ENCODE measurements around the gene NTMT2.

The NTMT2 gene

DNA sequence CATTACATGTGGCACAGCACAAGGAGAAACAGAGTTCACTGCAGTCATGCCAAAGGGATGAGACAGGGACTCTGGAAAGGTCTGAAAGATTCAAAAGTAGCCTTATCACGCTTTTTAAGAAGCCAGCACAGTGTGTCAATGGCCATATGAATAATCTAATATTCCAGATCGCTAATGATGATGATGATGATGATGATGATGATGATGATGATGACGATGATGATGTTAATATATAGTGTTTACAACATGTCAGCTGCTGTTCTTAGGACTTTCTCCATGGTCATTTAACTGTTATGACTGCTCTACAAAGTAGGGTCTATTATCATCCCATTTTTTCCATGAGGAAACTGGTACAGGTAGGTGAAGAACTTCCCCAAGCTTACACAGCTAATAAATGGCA is 64.4 kb downstream of the NTMT2 start:
- DNase-seq (ENCODE audit: low read depth): no peak

GRCh38 chr1:170213596-170213995 is 67.8 kb downstream of the NTMT2 start:
- no peak for DNase-seq (ENCODE audit: low read depth)

- DNase-seq (ENCODE audit: low read depth): no peak
Measured at GRCh38 chr1:170214117-170215032, 68.6 kb downstream of the NTMT2 start.

GRCh38 chr1:170215072-170215885 is 69.5 kb downstream of the NTMT2 start:
- no peak for DNase-seq (ENCODE audit: low read depth)

DNA sequence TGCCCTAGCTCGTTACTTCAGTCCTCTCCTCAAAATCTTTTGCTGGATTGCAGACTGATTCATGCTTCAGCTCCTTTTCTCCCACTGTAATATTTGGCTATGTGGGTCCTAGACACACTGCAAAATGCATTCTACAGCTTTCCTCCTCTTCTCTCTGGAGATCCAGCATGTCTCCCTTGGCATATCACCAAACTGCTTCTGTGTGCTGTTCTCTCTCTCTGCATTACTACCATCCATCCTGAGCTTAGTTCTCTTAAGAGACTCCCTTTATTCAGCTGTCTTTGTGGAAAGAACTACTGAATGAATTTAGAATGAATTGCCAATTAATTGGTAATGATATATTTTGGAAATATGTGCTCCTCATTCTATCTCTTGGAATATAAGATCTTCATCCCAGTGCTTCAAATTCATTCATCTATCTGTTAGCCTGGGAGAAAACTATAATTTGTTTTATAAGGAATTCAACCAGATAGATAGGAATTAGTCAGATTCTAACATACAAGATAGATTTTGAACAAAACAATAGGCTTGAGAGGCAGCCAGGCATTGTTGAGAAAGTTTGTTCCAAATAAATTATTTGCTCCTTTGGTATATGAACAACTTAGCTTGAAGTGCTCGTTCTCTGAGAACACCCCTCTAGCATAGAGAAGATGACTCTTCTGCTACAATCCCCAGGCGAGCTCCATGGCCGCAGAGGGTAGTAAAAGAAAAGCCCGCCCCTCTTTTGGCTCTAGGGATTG is 71.9 kb downstream of the NTMT2 start:
- DNase-seq (ENCODE audit: low read depth): no peak

DNA sequence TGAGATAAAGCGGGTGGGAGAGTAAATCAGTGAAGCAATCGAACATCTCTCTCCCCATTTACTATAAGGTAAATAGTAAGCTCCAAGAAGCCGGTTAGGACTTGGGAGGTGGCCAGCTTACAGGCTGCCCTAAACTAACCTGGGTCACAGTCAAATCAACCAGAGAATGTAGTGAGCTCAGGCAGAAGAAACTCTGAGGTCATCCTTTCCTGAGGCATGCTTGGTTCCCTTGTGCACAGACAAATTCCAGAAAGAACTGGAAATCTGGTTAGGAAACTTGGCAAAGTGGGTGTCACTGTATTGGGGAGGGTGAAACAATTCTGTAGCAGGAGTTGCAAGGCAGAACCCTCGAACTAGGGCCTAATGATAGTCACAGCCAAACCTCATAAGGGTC is 72.5 kb downstream of the NTMT2 start:
- DNase-seq (ENCODE audit: low read depth): no peak

Measured in T-helper 22 cell (primary cell).